T-helper 1 cell treated with Interleukin-12 subunit alpha and Interleukin-12 subunit beta and Interleukin-4 antibody, amounts not matched to agents 30 μg/mL and 1 μg/mL, for 36 hours (primary cell): ENCODE measurements around the gene DNAI7.

Experiments
- H3K27ac Mint-ChIP-seq: one replicate; pipeline ENCODE4 v1.8.0; 2021; ENCODE audit warnings: mild to moderate bottlenecking, mixed read lengths
- H3K27me3 Mint-ChIP-seq: one replicate; pipeline ENCODE4 v1.8.0; 2021; ENCODE audit warnings: low read depth, mixed read lengths
- H3K36me3 Mint-ChIP-seq: one replicate; pipeline ENCODE4 v1.8.0; 2021; ENCODE audit warnings: low read depth, mixed read lengths
- H3K4me1 Mint-ChIP-seq: one replicate; pipeline ENCODE4 v1.8.0; 2021; ENCODE audit warnings: low read depth, mixed read lengths
- H3K4me3 Mint-ChIP-seq: one replicate; pipeline ENCODE4 v1.8.0; 2021; ENCODE audit warnings: mild to moderate bottlenecking, moderate library complexity, mixed read lengths
- H3K9me3 Mint-ChIP-seq: one replicate; pipeline ENCODE4 v1.8.0; 2021; ENCODE audit warnings: mixed read lengths

DNAI7 gene

DNA sequence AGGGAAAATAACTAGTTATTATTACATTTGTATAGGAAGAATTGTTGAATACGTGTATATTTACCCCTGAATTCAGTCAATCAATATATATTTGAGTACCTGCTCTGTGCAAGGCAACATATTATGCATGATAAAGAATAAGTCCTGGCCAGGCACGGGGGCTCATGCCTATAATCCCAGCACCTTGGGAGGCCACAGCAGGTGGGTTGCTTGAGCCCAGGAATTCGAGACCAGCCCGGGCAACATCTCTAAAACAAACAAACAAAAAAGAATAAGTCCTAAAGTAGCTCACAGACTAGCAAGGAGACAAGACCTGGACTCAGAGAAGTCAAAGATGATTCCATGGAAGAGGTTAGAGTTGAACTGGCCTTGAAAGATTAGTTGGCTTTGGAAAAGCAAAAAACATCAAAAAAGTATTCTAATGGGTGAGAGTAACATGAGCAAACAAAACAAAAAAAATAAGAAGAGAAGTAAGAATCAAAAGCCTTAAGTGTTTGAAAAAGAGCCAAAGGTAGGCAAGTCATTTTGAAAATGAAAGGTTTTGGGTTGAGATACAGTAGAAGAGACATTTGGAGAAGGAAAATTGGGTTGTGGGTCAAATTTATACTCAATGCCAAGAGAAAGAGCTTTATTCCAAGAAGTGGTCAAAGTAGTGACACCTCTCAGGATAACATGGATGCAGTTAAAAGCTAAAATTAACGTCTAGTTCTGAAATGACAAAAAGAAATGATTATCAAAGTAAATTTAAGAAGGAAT lies 130.9 kb downstream of the DNAI7 start:
- H3K27me3 Mint-ChIP-seq: no peaks in the 10 kb centered on the region

DNA sequence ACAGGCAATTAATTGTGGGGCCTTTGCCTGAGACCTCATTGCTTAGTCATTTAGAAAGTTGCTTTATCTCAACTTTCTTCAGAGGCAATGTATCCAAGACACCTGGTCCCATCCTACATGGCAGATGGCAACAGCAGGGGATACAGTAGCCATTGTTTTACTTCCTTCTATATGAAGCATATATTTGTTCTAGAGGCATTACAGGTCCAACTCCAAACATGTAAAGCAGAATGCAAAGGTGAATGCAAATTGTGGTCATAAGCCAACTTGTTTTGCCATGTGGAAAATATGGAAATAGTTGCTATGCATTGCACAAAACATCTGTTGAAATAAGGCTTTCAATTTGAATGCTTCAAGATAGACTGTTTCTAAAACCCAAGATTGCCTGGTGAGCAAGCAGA lies 136.3 kb downstream of the DNAI7 start:
- no peak overlapping the region for H3K27ac Mint-ChIP-seq

More for the DNA sequence above, 130.9 kb downstream of the DNAI7 start:
- Mint-ChIP-seq H3K27ac (peak overlapping the region; percentile 10), H3K36me3 (peaks cover 41% of the 10 kb centered on the region), H3K4me3 (peak overlapping the region; percentile 0), H3K4me1 (peaks cover 32% of the 10 kb centered on the region), H3K9me3 (no peaks in the 10 kb centered on the region)

More for the DNA sequence above, 136.3 kb downstream of the DNAI7 start:
- peaks cover 14% of the 10 kb centered on the region for H3K36me3 Mint-ChIP-seq
- no peaks in the 10 kb centered on the region for H3K9me3 Mint-ChIP-seq
- H3K4me1 Mint-ChIP-seq: peaks cover 50% of the 10 kb centered on the region
- H3K27me3 Mint-ChIP-seq: no peaks in the 10 kb centered on the region
- no peak overlapping the region for H3K4me3 Mint-ChIP-seq
